ENCODE data around the gene LRMDA.

The LRMDA gene

GRCh38 chr10:76309741-76310587 is 878.5 kb downstream of the LRMDA start:
- WGBS: 97% methylated on average over 7 of the region's 7 CpGs
- Histone ChIP-seq H3K36me3 (ENCODE audit: insufficient read depth, low read length) (no peaks in the 10 kb centered on the region), H3K4me3 (ENCODE audit: low read length) (no peak overlapping the region), H3K4me1 (ENCODE audit: insufficient read depth, low read length) (peaks cover 8% of the 10 kb centered on the region; the same call in 1 of the 2 replicates), H3K27ac (ENCODE audit: low read depth, low read length) (no peak overlapping the region), H3K9ac (ENCODE audit: low read depth, low read length) (no peak overlapping the region), H3K9me3 (ENCODE audit: insufficient read depth, low read depth, low read length) (no peaks in the 10 kb centered on the region), H3K27me3 (ENCODE audit: insufficient read depth, low read length) (no peaks in the 10 kb centered on the region)

- no CpG with 5 or more reads among the region's 1 CpG for WGBS
- no peaks in the 10 kb centered on the region for H3K27me3 ChIP-seq (ENCODE audit: insufficient read depth, low read length)
- H3K4me3 ChIP-seq (ENCODE audit: low read length): no peak overlapping the region
- H3K4me1 ChIP-seq (ENCODE audit: insufficient read depth, low read length): peaks cover 8% of the 10 kb centered on the region; the same call in 1 of the 2 replicates
- H3K9me3 ChIP-seq (ENCODE audit: insufficient read depth, low read depth, low read length): no peaks in the 10 kb centered on the region
- H3K36me3 ChIP-seq (ENCODE audit: insufficient read depth, low read length): no peaks in the 10 kb centered on the region
- no peak overlapping the region for H3K9ac ChIP-seq (ENCODE audit: low read depth, low read length)
- H3K27ac ChIP-seq (ENCODE audit: low read depth, low read length): no peak overlapping the region
Measured at GRCh38 chr10:76310588-76311080, 879.2 kb downstream of the LRMDA start.

- H3K27ac ChIP-seq (ENCODE audit: low read depth, low read length): no peak overlapping the region
- no peaks in the 10 kb centered on the region for H3K9me3 ChIP-seq (ENCODE audit: insufficient read depth, low read depth, low read length)
- no peak overlapping the region for H3K9ac ChIP-seq (ENCODE audit: low read depth, low read length)
- no peak overlapping the region for H3K4me3 ChIP-seq (ENCODE audit: low read length)
- H3K36me3 ChIP-seq (ENCODE audit: insufficient read depth, low read length): no peaks in the 10 kb centered on the region
- no peaks in the 10 kb centered on the region for H3K27me3 ChIP-seq (ENCODE audit: insufficient read depth, low read length)
- 94% methylated on average over 4 of the region's 4 CpGs for WGBS
- H3K4me1 ChIP-seq (ENCODE audit: insufficient read depth, low read length): peaks cover 8% of the 10 kb centered on the region; the same call in 1 of the 2 replicates
Measured at GRCh38 chr10:76311752-76312636, 880.6 kb downstream of the LRMDA start.

GRCh38 chr10:76315240-76315639 is 883.8 kb downstream of the LRMDA start:
- no peak overlapping the region for H3K9ac ChIP-seq (ENCODE audit: low read depth, low read length)
- no peaks in the 10 kb centered on the region for H3K27me3 ChIP-seq (ENCODE audit: insufficient read depth, low read length)
- no peaks in the 10 kb centered on the region for H3K36me3 ChIP-seq (ENCODE audit: insufficient read depth, low read length)
- no peaks in the 10 kb centered on the region; the same call in 1 of the 2 replicates for H3K4me1 ChIP-seq (ENCODE audit: insufficient read depth, low read length)
- no peak overlapping the region for H3K4me3 ChIP-seq (ENCODE audit: low read length)
- H3K9me3 ChIP-seq (ENCODE audit: insufficient read depth, low read depth, low read length): no peaks in the 10 kb centered on the region
- WGBS: 94% methylated on average over 14 of the region's 14 CpGs
- no peak overlapping the region for H3K27ac ChIP-seq (ENCODE audit: low read depth, low read length)

- Histone ChIP-seq H3K27me3 (ENCODE audit: insufficient read depth, low read length) (no peaks in the 10 kb centered on the region), H3K9me3 (ENCODE audit: insufficient read depth, low read depth, low read length) (no peaks in the 10 kb centered on the region), H3K36me3 (ENCODE audit: insufficient read depth, low read length) (no peaks in the 10 kb centered on the region), H3K4me1 (ENCODE audit: insufficient read depth, low read length) (no peaks in the 10 kb centered on the region), H3K4me3 (ENCODE audit: low read length) (no peak overlapping the region), H3K27ac (ENCODE audit: low read depth, low read length) (no peak overlapping the region), H3K9ac (ENCODE audit: low read depth, low read length) (no peak overlapping the region)
- WGBS: 95% methylated on average over 12 of the region's 12 CpGs
Measured at GRCh38 chr10:76316234-76316633, 884.8 kb downstream of the LRMDA start.

GRCh38 chr10:76317078-76317477 is 885.7 kb downstream of the LRMDA start:
- Histone ChIP-seq H3K4me3 (ENCODE audit: low read length) (no peak overlapping the region), H3K27ac (ENCODE audit: low read depth, low read length) (no peak overlapping the region), H3K36me3 (ENCODE audit: insufficient read depth, low read length) (no peaks in the 10 kb centered on the region), H3K4me1 (ENCODE audit: insufficient read depth, low read length) (no peaks in the 10 kb centered on the region), H3K9ac (ENCODE audit: low read depth, low read length) (no peak overlapping the region), H3K9me3 (ENCODE audit: insufficient read depth, low read depth, low read length) (no peaks in the 10 kb centered on the region), H3K27me3 (ENCODE audit: insufficient read depth, low read length) (no peaks in the 10 kb centered on the region)
- WGBS: 87% methylated on average over 3 of the region's 4 CpGs

GRCh38 chr10:76318211-76318610 is 886.8 kb downstream of the LRMDA start:
- Histone ChIP-seq H3K27ac (ENCODE audit: low read depth, low read length) (no peak overlapping the region), H3K4me3 (ENCODE audit: low read length) (no peak overlapping the region), H3K9me3 (ENCODE audit: insufficient read depth, low read depth, low read length) (no peaks in the 10 kb centered on the region), H3K9ac (ENCODE audit: low read depth, low read length) (no peak overlapping the region), H3K4me1 (ENCODE audit: insufficient read depth, low read length) (no peaks in the 10 kb centered on the region), H3K36me3 (ENCODE audit: insufficient read depth, low read length) (no peaks in the 10 kb centered on the region), H3K27me3 (ENCODE audit: insufficient read depth, low read length) (no peaks in the 10 kb centered on the region)
- 77% methylated on average over 2 of the region's 2 CpGs for WGBS

- Histone ChIP-seq H3K27ac (ENCODE audit: low read depth, low read length) (no peak overlapping the region), H3K4me3 (ENCODE audit: low read length) (no peak overlapping the region), H3K9me3 (ENCODE audit: insufficient read depth, low read depth, low read length) (no peaks in the 10 kb centered on the region), H3K9ac (ENCODE audit: low read depth, low read length) (no peak overlapping the region), H3K36me3 (ENCODE audit: insufficient read depth, low read length) (no peaks in the 10 kb centered on the region), H3K27me3 (ENCODE audit: insufficient read depth, low read length) (no peaks in the 10 kb centered on the region), H3K4me1 (ENCODE audit: insufficient read depth, low read length) (no peaks in the 10 kb centered on the region)
- WGBS: 95% methylated on average over 4 of the region's 4 CpGs
Measured at GRCh38 chr10:76319661-76320060, 888.2 kb downstream of the LRMDA start.

GRCh38 chr10:76324283-76324682 is 892.9 kb downstream of the LRMDA start:
- WGBS: 91% methylated on average over 6 of the region's 6 CpGs
- Histone ChIP-seq H3K9ac (ENCODE audit: low read depth, low read length) (no peak overlapping the region), H3K27ac (ENCODE audit: low read depth, low read length) (no peak overlapping the region), H3K4me1 (ENCODE audit: insufficient read depth, low read length) (no peaks in the 10 kb centered on the region), H3K9me3 (ENCODE audit: insufficient read depth, low read depth, low read length) (no peaks in the 10 kb centered on the region), H3K27me3 (ENCODE audit: insufficient read depth, low read length) (no peaks in the 10 kb centered on the region), H3K36me3 (ENCODE audit: insufficient read depth, low read length) (no peaks in the 10 kb centered on the region), H3K4me3 (ENCODE audit: low read length) (no peak overlapping the region)

- WGBS: 95% methylated on average over 2 of the region's 2 CpGs
- no peaks in the 10 kb centered on the region for H3K9me3 ChIP-seq (ENCODE audit: insufficient read depth, low read depth, low read length)
- no peaks in the 10 kb centered on the region; the same call in 1 of the 2 replicates for H3K4me1 ChIP-seq (ENCODE audit: insufficient read depth, low read length)
- no peak overlapping the region for H3K4me3 ChIP-seq (ENCODE audit: low read length)
- H3K27ac ChIP-seq (ENCODE audit: low read depth, low read length): no peak overlapping the region
- no peaks in the 10 kb centered on the region for H3K27me3 ChIP-seq (ENCODE audit: insufficient read depth, low read length)
- no peaks in the 10 kb centered on the region for H3K36me3 ChIP-seq (ENCODE audit: insufficient read depth, low read length)
- H3K9ac ChIP-seq (ENCODE audit: low read depth, low read length): no peak overlapping the region
Measured at GRCh38 chr10:76327441-76327840, 896.0 kb downstream of the LRMDA start.

- Histone ChIP-seq H3K27ac (ENCODE audit: low read depth, low read length) (no peak overlapping the region), H3K27me3 (ENCODE audit: insufficient read depth, low read length) (no peaks in the 10 kb centered on the region), H3K9me3 (ENCODE audit: insufficient read depth, low read depth, low read length) (no peaks in the 10 kb centered on the region), H3K9ac (ENCODE audit: low read depth, low read length) (no peak overlapping the region), H3K4me3 (ENCODE audit: low read length) (no peak overlapping the region), H3K4me1 (ENCODE audit: insufficient read depth, low read length) (no peaks in the 10 kb centered on the region; the same call in 1 of the 2 replicates), H3K36me3 (ENCODE audit: insufficient read depth, low read length) (no peaks in the 10 kb centered on the region)
- WGBS: 98% methylated on average over 2 of the region's 2 CpGs
Measured at GRCh38 chr10:76328348-76328747, 896.9 kb downstream of the LRMDA start.
